NCI-H187 (cell line): ENCODE results near the gene C1QTNF12.
A peak's percentile ranks its signal among the peaks of the same experiment; 100 is the strongest.
"Not testable (repeated sequence)": the region's sequence is repeated elsewhere in the genome, so short reads cannot be mapped to it uniquely, and the experiment has no call there.

Experiments used
- DNase-seq, 2 experiments: peaks; one replicate each; lab custom pipeline; 2025; lab: John Stamatoyannopoulos, UW

The C1QTNF12 gene

DNA sequence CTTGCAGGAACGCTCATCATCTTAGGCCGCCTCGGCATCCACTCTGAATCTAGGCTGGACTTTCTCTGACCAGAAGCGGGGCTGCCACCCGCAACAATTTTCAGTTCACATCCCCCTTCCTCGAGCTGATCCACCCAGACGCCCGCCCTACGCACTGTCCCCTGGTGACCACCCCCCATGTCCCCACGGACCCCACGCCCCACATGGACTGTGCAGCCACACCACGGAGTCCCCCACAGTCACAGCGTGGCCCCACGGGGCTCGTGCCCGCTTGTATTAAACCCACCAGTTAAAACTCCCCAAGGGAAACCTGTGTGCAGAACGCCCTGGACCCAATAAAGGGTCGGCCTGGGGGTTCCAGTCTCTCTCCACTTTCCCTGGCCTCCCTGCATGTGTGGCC is 13.0 kb upstream of the C1QTNF12 start:
- no peak for DNase-seq

DNA sequence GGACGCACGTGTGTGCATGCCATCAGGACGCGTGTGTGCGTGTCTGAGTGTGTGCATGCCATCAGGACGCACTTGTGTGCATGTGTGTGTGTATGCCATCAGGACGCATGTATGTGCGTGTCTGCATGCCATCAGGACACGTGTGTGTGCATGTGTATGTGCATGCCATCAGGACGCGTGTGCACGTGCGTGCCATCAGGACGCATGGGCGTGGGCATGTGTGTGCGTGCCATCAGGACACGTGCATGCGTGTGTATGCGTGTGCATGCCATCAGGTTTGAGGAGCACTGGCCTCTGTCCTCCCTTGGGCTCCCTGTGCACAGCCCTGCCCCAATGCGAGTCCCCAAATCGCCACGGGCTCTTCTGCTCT is 12.6 kb upstream of the C1QTNF12 start:
- no peak for DNase-seq

DNA sequence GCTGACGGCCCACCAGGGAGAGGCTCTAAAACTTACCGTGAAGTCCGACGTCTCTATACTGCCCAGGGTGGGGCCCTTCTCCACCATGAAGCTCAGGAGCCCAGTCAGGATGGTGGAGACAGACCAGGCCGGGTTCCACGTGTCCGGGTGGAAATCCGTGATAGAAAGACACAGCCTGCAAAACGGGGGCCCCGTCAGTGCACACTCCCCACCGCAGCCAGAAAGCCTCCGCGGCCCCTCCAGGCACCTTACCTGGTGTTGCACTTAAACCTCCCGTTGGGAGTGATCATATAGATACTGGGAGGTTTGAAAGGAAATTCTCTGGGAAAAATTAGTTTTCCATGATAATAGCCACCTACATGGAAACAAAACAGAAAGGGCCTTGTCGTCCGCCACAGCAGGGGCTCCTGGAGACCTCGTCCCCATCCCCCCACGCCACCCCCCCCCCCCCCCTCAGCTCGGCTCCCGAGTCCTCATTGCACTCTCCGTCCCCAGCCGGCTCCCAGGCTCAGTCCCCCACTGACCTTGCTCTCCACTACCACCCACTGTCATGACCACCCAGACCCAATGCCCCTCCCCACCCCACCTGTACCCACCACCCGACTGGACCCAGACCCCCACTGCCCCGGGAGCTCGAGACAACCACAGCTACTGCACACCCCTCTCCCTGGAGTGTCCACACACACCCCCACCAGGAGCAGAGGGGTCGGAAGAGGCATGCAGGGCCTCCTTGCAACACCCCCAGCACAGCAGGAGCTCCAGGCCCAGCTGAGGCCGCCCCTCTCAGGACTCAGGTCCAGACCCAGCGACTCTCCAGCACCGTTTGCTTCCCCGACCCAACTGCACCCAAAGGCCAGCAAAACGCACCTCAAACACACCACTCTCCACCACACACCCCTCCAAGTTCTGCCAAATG is 10.7 kb upstream of the C1QTNF12 start:
- DNase-seq: no peak

DNA sequence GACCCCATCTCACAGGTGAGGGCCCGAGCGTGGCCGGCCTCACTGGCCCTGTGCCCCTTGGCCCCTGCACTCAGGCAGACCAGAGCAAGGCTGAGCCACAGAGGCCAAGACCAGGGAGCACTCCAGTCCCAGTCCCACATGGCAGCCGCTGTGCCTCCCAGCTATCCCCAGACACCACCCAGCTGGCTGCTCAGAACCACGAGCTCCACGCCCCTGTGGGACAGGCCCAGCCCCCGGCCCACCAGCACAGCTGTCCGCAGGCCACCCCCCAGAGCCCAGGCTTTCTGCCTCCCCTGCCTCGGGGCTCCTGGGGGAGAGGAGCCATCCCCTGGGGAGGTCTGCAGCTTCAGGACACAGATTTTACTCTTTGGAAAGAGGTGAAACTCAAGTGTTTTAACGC is 9.1 kb upstream of the C1QTNF12 start:
- DNase-seq: no peak

DNA sequence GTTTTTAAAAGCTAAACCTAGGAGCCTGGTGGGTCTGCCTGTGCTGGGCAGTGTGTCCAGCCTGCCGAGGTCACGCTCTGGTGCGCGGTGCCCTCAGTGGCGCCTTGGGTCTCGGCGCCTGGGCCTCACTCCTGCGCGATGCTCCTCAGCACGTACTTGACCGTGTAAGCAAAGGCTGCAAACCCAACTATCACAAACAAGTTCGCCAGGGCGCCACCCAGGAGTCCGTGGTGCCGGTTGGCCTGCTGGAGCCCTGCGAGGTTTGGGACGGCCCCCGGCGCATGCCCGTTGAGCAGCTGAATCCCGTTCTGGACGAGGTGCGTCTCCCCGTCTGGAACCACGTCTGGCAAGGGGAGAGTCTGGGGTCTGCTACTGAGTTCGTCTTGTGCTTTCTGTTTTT is 8.6 kb upstream of the C1QTNF12 start:
- no peak for DNase-seq

DNA sequence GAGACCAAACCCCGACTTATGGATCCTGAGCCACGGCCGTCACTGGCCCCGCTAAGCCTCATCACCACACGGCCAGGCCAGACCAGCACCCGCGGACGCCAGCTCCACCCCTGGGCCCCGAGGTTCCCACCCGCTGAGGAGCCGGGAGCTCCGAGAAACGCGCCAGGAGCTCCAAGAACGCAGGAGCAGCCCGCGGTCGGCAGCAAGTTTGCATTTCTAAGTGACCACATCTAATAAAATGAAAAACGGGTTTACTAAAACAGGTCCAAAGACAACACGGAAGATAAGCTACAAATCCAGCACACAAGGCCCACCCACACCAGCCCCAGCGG is 8.1 kb upstream of the C1QTNF12 start:
- no peak for DNase-seq

DNA sequence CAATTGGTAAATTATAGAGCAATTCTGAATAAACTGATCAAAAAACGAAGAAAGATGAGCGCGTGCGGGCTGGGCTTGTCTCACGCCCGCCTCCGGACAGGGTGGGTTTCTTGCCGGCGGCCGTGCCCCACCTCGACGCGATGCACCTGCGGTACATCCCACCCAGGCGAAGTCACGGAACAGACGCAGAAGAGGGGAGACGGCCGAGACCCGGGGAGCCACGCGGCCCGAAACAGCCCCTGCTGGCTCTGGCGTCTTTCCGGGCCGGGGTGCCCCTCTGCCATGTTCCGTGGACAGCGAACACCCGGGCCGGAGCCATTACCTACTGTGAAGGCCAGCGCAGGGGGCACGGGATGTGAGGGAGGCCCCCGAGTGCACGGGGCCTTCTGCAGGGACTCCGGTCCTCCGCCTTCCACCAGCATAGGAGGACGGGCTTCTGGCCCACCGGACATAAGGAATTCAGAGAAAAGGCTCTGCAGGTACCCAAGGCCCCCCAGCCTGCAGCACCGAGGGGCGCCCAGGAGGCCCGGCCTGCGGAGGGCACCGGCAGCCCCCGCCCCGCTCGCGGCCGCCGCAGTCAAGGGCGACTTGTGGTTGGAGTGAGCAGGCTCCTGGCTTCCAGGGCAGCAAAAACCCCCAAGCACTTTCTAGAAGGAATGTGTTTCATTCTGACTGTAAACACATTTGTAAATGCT is 7.6 kb upstream of the C1QTNF12 start:
- DNase-seq: no peak

DNA sequence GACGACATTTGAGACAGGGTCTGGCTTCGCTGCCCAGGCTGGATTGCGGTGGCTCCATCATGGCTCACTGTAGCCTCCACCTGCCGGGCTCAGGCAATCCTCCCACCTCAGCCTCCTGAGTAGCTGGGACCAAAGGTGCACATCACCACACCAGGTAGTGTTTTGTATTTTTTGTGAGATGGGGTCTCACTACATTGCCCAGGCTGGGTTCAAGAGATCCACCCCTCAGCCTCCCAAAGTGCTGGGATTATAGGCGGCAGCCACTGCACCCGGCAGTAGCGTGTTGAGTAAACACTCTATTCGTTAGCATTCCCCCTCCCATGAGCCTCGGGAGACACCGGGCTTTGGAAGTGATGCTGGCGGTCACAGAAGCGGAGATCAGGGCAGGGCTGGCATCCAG is 6.8 kb upstream of the C1QTNF12 start:
- DNase-seq: no peak

DNA sequence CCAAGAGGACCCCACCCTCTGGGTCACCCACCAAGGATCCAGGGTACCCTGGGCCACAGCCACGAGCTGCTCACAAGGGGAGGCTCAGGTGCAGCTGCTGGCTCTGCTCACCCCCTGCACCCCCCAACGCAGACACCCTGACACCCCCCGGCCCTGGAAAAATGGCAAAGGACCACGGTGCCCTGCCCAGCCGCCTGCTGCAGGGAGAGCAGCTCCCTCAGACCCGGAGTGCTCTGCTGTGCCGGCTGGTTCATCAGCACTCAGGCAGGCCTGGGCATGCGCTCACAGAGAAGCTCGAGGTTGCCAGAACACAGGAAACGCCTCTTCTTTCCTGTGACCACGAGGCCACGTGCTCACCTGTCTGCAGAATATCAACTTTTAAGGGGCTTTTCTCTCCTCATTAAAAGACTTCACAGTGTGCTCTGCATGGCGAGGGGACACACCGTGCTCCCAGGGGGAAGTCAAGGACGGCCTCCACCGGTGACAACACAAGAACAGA is 4.3 kb upstream of the C1QTNF12 start:
- peak in 1 of 2 experiments; percentile 43 for DNase-seq

DNA sequence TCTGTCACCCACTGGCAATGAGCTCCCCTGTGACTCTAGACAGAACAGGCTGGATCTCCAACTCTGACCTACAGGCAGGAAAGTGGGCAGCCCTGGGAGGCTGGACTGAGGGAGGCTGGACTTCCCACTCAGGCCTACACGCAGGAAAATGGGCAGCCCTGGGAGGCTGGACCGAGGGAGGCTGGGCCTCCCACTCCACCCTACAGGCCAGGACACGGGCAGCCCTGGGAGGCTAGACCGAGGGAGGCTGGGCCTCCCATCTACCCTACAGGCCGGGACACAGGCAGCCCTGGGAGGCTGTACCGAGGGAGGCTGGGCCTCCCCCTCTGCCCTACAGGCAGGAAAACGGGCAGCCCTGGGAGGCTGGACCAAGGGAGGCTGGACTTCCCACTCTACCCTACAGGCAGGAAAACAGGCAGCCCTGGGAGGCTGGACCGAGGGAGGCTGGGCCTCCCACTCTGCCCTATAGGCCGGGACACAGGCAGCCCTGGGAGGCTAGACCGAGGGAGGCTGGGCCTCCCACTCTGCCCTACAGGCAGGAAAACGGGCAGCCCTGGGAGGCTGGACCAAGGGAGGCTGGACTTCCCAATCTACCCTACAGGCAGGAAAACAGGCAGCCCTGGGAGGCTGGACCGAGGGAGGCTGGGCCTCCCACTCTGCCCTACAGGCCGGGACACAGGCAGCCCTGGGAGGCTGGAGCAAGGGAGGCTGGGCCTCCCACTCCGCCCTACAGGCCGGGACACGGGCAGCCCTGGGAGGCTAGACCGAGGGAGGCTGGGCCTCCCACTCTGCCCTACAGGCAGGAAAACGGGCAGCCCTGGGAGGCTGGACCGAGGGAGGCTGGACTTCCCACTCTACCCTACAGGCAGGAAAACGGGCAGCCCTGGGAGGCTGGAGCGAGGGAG is 1.7 kb upstream of the C1QTNF12 start:
- not testable (repeated sequence) for DNase-seq

DNA sequence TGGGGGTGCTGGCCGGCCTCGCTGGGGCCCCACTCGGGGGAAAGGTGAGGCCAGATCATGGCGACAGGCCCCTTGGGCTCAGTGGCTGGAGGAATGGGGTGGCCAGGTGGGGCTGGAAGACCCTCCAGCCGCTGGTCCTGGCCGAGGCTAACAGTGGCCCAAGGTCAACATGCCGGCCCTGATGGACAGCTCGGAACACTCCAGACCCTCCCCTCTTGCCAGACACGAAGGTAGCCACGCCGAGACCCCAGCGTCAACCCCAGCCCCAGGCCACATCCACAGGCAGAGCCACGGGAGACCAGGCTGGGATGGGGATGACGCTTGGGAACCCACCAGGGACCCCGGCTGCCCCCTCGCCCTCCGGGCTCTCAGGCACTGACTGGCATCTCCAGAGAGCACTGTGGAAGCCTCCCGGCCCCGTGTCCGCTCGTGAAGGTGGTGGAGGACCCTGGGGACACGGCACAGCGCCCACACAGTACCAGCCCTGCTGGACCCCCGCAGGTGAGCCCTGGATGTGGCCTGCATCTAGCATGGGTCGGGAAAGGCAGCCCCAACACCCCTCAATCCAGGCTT is 905 bp upstream of the C1QTNF12 start:
- DNase-seq: no peak

DNA sequence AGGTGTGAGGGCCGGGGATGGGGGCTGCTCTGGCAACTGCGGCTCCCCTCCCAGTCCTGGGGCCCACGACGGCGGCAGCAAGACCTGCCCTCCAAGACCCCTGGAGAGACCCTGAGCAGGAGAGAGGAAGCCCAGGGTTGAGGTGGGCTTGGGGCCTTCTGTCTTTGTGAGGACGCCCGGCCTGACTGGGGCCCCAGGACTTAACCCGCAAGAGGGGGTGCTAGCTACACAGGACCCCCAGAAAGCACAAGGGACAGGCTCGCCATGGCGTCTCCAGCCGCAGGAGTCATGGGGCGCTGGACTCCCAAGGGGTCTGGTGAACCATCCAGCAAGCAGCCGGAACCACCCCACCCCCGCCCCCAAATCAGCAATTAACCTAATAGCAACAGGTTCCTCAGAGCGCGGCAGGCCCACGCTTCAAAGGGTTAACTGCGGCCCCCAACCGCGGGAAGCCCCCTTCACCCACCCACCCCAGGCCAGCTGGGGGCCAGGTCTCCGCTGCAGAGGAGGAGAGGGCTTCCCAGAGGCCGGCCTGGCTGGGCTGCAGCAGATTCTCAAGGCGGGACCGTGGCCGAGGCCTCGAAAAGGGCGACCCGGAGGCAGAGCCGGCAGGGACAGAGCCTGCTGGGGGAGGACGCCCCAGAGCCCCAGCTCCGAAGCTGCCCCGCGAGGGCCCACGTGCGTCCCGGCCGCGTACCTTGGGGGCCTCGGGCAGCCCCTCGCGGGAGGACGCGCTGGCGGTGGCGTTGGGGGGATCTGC is 525 bp downstream of the C1QTNF12 start:
- no peak for DNase-seq

DNA sequence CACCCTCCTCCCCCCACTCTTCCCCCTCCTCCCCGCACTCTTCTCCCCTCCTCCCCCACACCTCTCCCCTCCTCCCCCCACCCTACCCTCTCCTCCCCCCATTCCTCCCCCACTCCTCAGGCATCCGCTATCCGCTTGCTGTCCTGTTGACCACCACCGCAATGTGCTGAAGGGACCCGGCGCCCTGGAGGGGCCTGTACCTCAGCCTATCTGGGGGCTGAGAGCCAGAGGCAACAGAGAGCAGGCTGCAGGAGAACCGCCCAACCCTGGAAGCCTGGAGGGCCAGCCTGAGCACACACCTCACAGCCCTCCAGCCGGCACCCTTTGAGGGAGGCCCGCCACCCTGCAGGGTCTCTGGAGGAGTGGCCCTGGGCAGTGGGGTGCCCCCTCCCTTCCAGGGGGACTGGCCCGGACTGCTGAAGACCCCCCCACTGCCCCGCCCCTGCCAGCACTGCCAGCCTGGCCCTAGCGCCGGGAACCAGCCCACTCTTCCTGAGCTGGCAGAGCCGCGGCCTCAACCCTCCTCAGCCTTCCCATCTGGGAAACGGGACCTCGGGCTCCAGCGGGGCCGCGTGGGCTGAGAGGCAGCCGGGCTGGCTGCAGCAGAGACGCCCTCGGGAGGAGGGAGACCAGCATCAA is 1.2 kb downstream of the C1QTNF12 start:
- no peak for DNase-seq

DNA sequence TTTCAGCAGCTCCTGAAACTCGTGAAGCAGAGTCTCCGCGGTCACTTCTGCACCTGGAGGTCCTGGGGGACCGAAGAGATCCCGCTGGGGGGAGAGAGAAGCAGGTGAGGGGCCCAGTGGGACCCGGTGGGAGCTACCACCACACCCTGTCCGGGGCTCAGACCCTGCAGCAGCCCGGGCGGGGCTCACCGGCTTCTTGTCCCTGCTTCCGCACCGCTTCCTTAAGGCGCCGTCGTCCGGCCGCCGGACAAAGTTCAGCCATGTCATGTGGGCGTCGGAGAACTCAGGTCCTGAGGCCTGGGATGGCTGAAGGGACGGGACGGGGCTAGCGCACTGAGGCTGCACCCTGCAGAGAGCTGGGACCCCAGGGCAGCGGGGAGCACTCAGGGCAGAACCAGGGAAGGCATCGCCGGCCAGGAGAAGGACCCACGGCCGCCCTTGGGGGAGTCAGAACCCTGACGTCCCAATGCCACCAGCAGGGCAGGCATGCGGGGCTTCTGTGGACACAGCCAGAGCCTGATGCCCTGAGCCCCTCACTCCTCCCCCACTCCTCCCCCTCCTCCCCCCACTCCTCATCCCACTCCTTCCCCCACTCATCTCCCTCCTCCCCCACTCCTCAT is 2.2 kb downstream of the C1QTNF12 start:
- no peak for DNase-seq

DNA sequence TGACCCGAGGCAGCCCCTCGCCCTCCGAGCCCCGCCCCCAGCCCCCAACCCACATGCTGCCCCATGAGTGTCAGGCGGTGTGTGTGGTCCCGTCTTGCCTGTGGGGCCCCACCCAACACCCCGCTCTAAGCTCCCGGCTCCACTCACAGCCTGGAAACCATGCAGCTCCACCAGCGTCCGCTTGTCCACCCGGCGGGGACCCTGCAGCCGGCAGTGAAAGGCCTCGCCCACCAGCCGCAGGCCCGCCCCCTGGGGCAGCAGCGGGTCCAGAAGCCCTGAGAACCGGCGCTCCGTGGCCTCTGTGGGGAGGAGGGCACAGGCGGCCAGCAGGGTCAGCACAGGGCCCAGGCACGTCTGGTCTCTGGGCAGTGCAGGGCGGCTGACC is 2.7 kb downstream of the C1QTNF12 start:
- no peak for DNase-seq

DNA sequence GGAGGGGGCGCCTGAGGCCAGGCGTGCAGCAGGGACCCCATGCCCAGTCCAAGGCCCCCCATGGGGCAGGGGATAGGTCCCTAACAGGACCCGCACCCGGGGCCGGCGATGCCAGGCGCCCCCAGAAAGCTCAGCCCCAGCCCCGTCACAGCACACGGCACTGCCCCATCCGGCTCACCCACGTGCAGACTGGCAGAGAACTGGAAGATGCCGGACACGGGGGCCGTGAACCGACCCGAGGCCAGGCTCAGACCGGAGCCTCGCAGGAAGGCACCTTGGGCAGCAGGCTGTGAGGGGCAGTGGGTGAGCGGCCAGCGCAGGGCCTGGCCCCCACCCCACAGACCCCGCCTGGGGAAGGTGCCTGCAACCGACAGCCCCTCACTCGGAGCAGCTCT is 3.3 kb downstream of the C1QTNF12 start:
- no peak for DNase-seq

DNA sequence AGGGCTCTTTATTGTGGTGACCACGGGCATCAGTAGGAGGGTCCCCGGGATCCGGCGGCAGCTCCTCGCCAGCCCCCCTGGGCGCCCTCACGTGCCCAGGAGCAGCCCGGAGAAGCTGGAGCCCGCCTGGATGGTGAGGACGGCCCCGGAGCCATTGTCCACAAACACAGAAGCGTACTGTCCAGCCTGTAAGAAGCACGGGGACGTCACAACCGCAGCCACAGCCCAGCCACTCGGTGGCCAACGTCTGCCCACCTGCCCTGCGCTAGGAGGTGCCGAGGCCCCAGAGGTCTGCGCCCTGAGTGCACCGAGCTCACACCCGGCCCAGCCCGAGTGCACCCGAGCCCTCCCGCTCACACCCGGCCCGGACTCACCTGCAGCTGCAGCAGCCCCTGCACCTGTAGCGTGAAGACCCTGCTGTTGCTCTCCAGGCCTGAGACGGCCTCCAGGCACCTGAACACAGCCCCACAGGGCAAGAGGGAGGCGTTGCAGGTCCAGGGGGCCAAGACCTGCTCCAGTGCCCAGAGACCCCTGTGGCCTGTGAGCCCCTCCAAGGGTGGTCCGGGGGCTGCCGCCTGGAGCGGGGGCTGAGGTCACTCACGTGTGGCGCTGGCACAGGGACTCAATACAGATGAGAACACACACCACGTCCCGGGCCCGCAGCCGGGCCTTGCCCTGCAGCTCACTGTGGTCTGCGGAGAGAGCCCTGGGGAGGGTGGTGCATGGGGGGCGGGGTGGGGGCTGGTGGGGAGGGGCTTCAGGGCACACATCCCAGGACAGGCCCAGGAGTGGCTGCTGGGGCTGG is 3.9 kb downstream of the C1QTNF12 start:
- DNase-seq: no peak

DNA sequence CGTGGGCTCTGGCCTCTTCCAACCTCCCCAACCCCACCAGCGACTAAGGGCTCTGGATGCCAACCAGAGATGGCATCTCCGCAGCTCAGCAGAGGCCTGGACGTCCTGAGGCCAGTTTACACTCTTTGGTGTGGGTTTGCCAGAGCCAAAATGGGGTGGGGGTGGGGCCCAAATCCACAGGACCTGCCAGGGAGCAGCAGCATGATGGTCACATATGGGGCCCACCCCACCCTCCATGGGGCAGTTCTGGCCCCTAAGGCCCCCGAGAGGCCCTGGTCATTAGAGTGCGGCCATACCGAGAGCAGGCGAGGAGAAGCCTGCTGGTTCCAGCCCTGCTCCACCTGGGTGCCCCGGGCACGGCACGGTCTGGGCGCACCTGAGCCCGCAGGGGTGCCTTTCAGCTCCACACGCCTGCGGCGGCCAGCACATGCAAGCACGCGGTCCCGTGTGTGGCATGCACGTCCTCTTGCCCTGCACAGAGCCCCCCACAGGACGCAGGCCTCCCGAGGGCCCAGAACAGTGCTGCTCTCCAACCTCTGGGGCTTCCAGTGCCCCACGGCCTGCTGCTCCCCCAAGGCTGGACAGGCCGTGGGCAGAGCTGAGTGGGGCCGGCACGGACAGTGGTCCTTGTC is 4.8 kb downstream of the C1QTNF12 start:
- no peak for DNase-seq
